ENCODE measurements around the gene QRICH2. TPM values are rescaled to one million over a fixed set of nuclear protein-coding genes. Genes with fewer than 3 reads are reported as not detected.

The QRICH2 gene
- total and polyA plus RNA-seq, 4 donors: 0.56 to 6.1 (median 0.67) TPM

GRCh38 chr17:76296889-76297288 lies 11.2 kb downstream of the QRICH2 start:
- no peaks in the 10 kb centered on the region for H3K9me3 ChIP-seq (ENCODE audit: control insufficient read depth in 4 of 4, low read length in 3 of 4)
- no peak overlapping the region for H3K9ac ChIP-seq (ENCODE audit: low read depth in 1 of 2, low read length in 2 of 2)
- WGBS: 92% methylated on average over 5 of the region's 5 CpGs
- DNase-seq (ENCODE audit: low spot score): no peak
- no peaks in the 10 kb centered on the region for H3K4me1 ChIP-seq (ENCODE audit: control insufficient read depth in 4 of 4, insufficient read depth in 4 of 4, low read length in 3 of 4)
- peaks cover 0 to 12% (median 2%) of the 10 kb centered on the region in 4 donors for H3K36me3 ChIP-seq (ENCODE audit: control insufficient read depth in 4 of 4, insufficient read depth in 3 of 4, low read depth in 1 of 4, low read length in 3 of 4)
- no peak overlapping the region for H3K4me3 ChIP-seq (ENCODE audit: low read depth in 1 of 3, low read length in 3 of 3)
- H3K27me3 ChIP-seq (ENCODE audit: control insufficient read depth in 4 of 4, insufficient read depth in 4 of 4, low read length in 3 of 4): no peaks in the 10 kb centered on the region
- TF ChIP-seq HNF4A (conservative IDR thresholded peaks at IDR 0.05): no peak
- no peak for TF ChIP-seq ZBTB33 (IDR thresholded peaks at IDR 0.05)
- TF ChIP-seq MAX (IDR thresholded peaks at IDR 0.05): no peak
- TF ChIP-seq GABPA (IDR thresholded peaks at IDR 0.05 in 1 of 2, conservative IDR thresholded peaks at IDR 0.05 in 1 of 2): no peak
- no peak for TF ChIP-seq REST (IDR thresholded peaks at IDR 0.05)
- TF ChIP-seq CTCF (IDR thresholded peaks at IDR 0.05; ENCODE audit: low read depth, low read length, missing input control): no peak
- H3K27ac ChIP-seq (ENCODE audit: low read depth in 1 of 2, low read length in 2 of 2): no peak overlapping the region

GRCh38 chr17:76296186-76296585 lies 11.9 kb downstream of the QRICH2 start:
- 78% methylated on average over 4 of the region's 4 CpGs for WGBS

More at GRCh38 chr17:76296186-76296585, 11.9 kb downstream of the QRICH2 start:
- Histone ChIP-seq H3K27me3 (ENCODE audit: control insufficient read depth in 4 of 4, insufficient read depth in 4 of 4, low read length in 3 of 4) (no peaks in the 10 kb centered on the region), H3K4me3 (ENCODE audit: low read depth in 1 of 3, low read length in 3 of 3) (no peak overlapping the region), H3K27ac (ENCODE audit: low read depth in 1 of 2, low read length in 2 of 2) (no peak overlapping the region), H3K9ac (ENCODE audit: low read depth in 1 of 2, low read length in 2 of 2) (no peak overlapping the region), H3K9me3 (ENCODE audit: control insufficient read depth in 4 of 4, low read length in 3 of 4) (no peaks in the 10 kb centered on the region), H3K36me3 (ENCODE audit: control insufficient read depth in 4 of 4, insufficient read depth in 3 of 4, low read depth in 1 of 4, low read length in 3 of 4) (peaks cover 0 to 18% (median 2%) of the 10 kb centered on the region in 4 donors), H3K4me1 (ENCODE audit: control insufficient read depth in 4 of 4, insufficient read depth in 4 of 4, low read length in 3 of 4) (no peaks in the 10 kb centered on the region)
- DNase-seq (ENCODE audit: low spot score): no peak
- TF ChIP-seq HNF4A (conservative IDR thresholded peaks at IDR 0.05) (no peak), TAF1 (conservative IDR thresholded peaks at IDR 0.05) (no peak), RAD21 (IDR thresholded peaks at IDR 0.05) (no peak), ATF3 (IDR thresholded peaks at IDR 0.05) (no peak), RXRA (IDR thresholded peaks at IDR 0.05) (no peak), ZBTB33 (IDR thresholded peaks at IDR 0.05) (no peak), YY1 (IDR thresholded peaks at IDR 0.05) (no peak), EGR1 (IDR thresholded peaks at IDR 0.05; ENCODE audit: low read depth in 2 of 2) (no peak), CTCF (IDR thresholded peaks at IDR 0.05; ENCODE audit: low read depth, low read length, missing input control) (no peak), GABPA (IDR thresholded peaks at IDR 0.05 in 1 of 2, conservative IDR thresholded peaks at IDR 0.05 in 1 of 2) (no peak), HNF4G (IDR thresholded peaks at IDR 0.05) (no peak)

Measured in liver (tissue), 9 donors.